Kidney epithelial cell (primary cell): ENCODE results near the gene NEK7. TPM values are rescaled to one million over a fixed set of nuclear protein-coding genes. Genes with fewer than 3 reads are reported as not detected.

ENCODE experiments used
- DNase-seq: peaks from one replicate; pipeline ENCODE4 v3.0.0-alpha.2; 2010; ENCODE audit warnings: low read depth
- H3K27me3 ChIP-seq: 2 replicates; pipeline ENCODE4 v1.6.0; 2011; ENCODE audit warnings: low read length; ENCODE audit not compliant: control insufficient read depth, insufficient read depth
- H3K36me3 ChIP-seq: 2 replicates; pipeline ENCODE4 v1.5.1; 2011; ENCODE audit warnings: low read length; ENCODE audit not compliant: control insufficient read depth, insufficient read depth
- H3K4me3 ChIP-seq: 2 replicates; pipeline ENCODE4 v1.5.1; 2011; ENCODE audit warnings: low read depth, mild to moderate bottlenecking, control low read depth, low read length
- total RNA-seq: library from RNA; depleted of rRNA; stranded (reverse); fragments of >200 nt; gene quantifications from 2 replicates; pipeline ENCODE4 v1.2.3, GENCODE V29; 2015
- TF ChIP-seq, protein P1 (sequence below): IDR thresholded peaks from 2 replicates; pipeline ENCODE4 v1.5.1; 2011; ENCODE audit warnings: mild to moderate bottlenecking, moderate library complexity, low read length, control low read depth, inconsistent platforms; ENCODE audit not compliant: insufficient read depth, poor library complexity, severe bottlenecking

The NEK7 gene
- total RNA-seq, 1 donor from 2014 or later, result 27.7 TPM

DNA sequence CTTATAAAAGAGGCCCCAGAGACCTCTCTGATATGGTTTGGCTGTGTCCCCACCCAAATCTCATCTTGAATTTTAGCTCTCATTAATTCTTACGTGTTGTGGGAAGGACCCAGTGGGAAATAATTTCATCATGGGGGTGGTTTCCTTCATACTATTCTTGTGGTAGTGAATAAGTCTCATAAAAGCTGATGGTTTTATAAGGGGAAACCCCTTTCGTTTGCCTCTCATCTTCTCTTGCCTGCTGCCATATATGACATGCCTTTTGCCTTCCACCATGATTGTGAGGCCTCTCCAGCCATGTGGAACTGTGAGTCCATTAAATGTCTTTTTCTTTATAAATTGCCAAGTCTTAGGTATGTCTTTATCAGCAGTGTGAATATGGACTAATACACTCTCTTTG is 22.5 kb upstream of the NEK7 start:
- Histone ChIP-seq H3K27me3 (no peaks in the 10 kb centered on the region), H3K4me3 (no peak overlapping the region), H3K36me3 (no peaks in the 10 kb centered on the region)
- TF ChIP-seq, protein P1, sequence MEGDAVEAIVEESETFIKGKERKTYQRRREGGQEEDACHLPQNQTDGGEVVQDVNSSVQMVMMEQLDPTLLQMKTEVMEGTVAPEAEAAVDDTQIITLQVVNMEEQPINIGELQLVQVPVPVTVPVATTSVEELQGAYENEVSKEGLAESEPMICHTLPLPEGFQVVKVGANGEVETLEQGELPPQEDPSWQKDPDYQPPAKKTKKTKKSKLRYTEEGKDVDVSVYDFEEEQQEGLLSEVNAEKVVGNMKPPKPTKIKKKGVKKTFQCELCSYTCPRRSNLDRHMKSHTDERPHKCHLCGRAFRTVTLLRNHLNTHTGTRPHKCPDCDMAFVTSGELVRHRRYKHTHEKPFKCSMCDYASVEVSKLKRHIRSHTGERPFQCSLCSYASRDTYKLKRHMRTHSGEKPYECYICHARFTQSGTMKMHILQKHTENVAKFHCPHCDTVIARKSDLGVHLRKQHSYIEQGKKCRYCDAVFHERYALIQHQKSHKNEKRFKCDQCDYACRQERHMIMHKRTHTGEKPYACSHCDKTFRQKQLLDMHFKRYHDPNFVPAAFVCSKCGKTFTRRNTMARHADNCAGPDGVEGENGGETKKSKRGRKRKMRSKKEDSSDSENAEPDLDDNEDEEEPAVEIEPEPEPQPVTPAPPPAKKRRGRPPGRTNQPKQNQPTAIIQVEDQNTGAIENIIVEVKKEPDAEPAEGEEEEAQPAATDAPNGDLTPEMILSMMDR, result no peak
- DNase-seq, result no peak

DNA sequence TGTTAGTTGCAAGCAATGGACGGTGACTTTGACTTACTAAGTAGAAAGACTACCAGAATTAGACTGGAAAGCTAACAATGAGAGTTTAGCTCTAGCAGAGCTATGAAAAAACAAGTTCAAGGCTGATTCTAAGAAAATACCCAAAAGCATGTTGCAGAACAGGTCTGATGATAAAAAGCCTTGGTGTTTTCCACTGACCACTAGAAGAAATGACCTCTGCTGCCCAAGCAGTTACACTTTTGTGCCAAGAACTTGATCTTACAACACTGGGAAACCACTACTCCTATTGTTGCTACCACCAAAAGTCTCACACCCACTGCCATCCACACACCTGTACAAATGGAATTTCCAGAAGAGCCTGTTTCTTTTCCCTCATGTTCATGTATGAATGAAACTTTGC is 21.4 kb upstream of the NEK7 start:
- DNase-seq, result no peak
- H3K36me3 ChIP-seq, result no peaks in the 10 kb centered on the region
- no peaks in the 10 kb centered on the region for H3K27me3 ChIP-seq
- no peak overlapping the region for H3K4me3 ChIP-seq
- TF ChIP-seq, protein P1, result no peak

DNA sequence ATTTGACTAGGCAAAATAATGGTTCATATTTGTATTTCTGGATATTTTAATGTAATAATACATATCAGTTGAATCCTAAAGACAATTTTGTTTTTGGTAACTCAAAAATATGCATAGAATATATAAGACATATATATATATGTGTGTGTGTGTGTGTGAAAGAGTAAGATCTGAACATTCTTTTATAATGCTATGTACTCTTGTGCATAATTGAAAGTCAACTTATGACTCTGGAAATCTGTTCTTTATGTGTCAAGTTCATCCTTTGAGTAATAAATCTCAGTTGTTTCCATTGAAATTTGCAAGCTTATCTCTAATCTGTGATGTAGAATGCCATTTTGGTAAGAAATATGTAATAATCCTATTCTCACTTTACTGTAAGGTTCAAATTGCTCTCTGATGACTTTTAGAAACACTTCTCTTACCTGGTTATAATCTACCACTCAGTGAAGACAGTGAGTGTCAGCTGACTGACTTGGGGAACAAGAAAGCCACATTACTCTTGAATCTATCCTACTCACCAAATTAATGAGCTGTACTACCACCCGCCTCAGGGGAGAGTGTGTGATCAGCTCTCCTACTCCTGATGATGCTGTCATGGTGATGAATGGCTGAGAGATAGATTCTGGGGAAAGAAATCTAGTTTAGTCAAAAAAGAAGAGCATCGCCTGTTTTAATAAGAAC is 15.0 kb upstream of the NEK7 start:
- TF ChIP-seq, protein P1, result no peak
- no peaks in the 10 kb centered on the region for H3K27me3 ChIP-seq
- DNase-seq, result no peak
- H3K36me3 ChIP-seq, result no peaks in the 10 kb centered on the region
- no peak overlapping the region for H3K4me3 ChIP-seq

DNA sequence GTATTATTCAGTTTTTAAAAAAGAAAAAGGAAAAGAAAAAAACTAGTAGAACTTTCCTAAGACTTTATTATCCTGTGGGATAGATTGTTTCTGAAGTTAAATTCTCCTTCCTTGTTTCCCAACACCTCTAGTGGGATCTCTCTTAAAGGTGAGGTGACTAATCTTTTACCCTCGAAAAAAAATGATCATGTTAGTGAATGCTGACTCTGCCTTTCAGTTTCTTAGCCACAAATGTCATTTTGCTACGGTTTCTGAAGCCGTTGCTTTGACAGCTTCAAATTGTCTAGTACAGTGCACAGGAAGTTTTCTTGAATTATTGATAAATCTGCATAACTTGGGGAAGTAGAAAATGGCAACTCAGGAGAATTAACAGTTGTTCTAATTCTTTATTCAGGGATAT is 13.0 kb upstream of the NEK7 start:
- Histone ChIP-seq H3K4me3 (no peak overlapping the region), H3K36me3 (no peaks in the 10 kb centered on the region), H3K27me3 (no peaks in the 10 kb centered on the region)
- no peak for DNase-seq
- TF ChIP-seq, protein P1, result no peak

DNA sequence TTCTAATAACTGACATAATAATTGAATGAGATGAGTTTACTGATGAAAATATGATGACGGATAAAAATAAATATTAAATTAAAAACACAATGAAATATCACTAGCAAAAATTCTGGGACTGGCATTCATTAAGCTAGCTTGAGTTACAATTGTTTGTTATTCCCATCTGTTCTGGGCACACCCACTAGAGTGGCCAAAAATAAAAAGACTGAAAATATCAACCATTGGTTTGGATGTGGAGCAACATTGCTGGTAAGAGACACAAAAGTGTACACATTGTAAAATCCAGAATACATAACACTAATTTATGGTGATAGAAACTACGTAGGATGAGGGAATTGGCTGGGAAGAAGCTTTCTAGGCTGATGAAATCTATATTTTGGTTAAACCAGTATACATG is 9.6 kb upstream of the NEK7 start:
- no peak overlapping the region for H3K4me3 ChIP-seq
- H3K36me3 ChIP-seq, result no peaks in the 10 kb centered on the region
- DNase-seq, result no peak
- TF ChIP-seq, protein P1, result no peak
- H3K27me3 ChIP-seq, result no peaks in the 10 kb centered on the region

DNA sequence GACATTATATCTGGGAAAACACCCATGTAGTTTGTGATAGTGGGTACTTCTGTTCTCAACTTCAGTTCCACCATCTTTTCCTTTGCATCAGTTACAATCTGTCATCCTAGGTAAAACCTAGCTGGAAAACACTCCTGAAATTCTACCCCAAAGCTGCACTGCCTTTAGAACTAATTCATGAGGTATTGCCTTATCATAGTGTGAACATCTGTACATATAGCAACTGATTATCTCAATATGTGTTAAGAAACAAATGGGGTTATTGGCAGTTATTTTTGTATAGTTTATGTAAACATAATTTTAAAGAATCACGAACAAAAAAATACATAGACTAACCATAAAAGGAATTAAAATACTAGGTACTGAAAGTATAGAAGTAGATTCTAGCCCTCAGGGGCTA is 6.4 kb upstream of the NEK7 start:
- Histone ChIP-seq H3K27me3 (no peaks in the 10 kb centered on the region), H3K4me3 (no peak overlapping the region), H3K36me3 (no peaks in the 10 kb centered on the region)
- TF ChIP-seq, protein P1, result no peak
- DNase-seq, result no peak
